ENCODE data around the gene PANK4. TPM values are rescaled to one million over a fixed set of nuclear protein-coding genes. Genes with fewer than 3 reads are reported as not detected.
"Not testable (repeated sequence)": the region's sequence is repeated elsewhere in the genome, so short reads cannot be mapped to it uniquely, and the experiment has no call there.

The PANK4 gene
- total RNA-seq, 1 donor from 2014 or later: 50.8 TPM

- Mint-ChIP-seq H3K27ac (no peak overlapping the region), H3K36me3 (no peaks in the 10 kb centered on the region), H3K27me3 (ENCODE audit: low read depth) (peaks cover 15% of the 10 kb centered on the region), H3K9me3 (no peaks in the 10 kb centered on the region), H3K4me3 (no peak overlapping the region), H3K4me1 (peaks cover 10% of the 10 kb centered on the region)
- no peak for TF ChIP-seq CTCF (IDR thresholded peaks at IDR 0.05; ENCODE audit: unreplicated experiment)
- no peak for DNase-seq (ENCODE audit: low spot score in 2 of 2, unreplicated experiment in 2 of 2)
These were observed 65.2 kb downstream of the PANK4 start for GRCh38 chr1:2460996-2461751.

GRCh38 chr1:2460203-2460602 is 66.2 kb downstream of the PANK4 start:
- H3K9me3 Mint-ChIP-seq: no peaks in the 10 kb centered on the region
- H3K4me3 Mint-ChIP-seq: no peak overlapping the region
- peaks cover 15% of the 10 kb centered on the region for H3K27me3 Mint-ChIP-seq (ENCODE audit: low read depth)
- no peak for DNase-seq (ENCODE audit: low spot score in 2 of 2, unreplicated experiment in 2 of 2)
- no peak for TF ChIP-seq CTCF (IDR thresholded peaks at IDR 0.05; ENCODE audit: unreplicated experiment)
- peaks cover 10% of the 10 kb centered on the region for H3K4me1 Mint-ChIP-seq
- no peaks in the 10 kb centered on the region for H3K36me3 Mint-ChIP-seq
- H3K27ac Mint-ChIP-seq: no peak overlapping the region

- Mint-ChIP-seq H3K27ac (no peak overlapping the region), H3K4me1 (peaks cover 10% of the 10 kb centered on the region), H3K4me3 (no peak overlapping the region), H3K9me3 (no peaks in the 10 kb centered on the region), H3K27me3 (ENCODE audit: low read depth) (peaks cover 13% of the 10 kb centered on the region), H3K36me3 (no peaks in the 10 kb centered on the region)
- TF ChIP-seq CTCF (IDR thresholded peaks at IDR 0.05; ENCODE audit: unreplicated experiment): no peak
- no peak for DNase-seq (ENCODE audit: low spot score in 2 of 2, unreplicated experiment in 2 of 2)
These were observed 66.6 kb downstream of the PANK4 start for GRCh38 chr1:2459757-2460156.

- H3K9me3 Mint-ChIP-seq; H3K27ac Mint-ChIP-seq; H3K27me3 Mint-ChIP-seq (ENCODE audit: low read depth); H3K36me3 Mint-ChIP-seq; H3K4me3 Mint-ChIP-seq; H3K4me1 Mint-ChIP-seq; DNase-seq (ENCODE audit: low spot score in 2 of 2, unreplicated experiment in 2 of 2): not testable (repeated sequence)
These were observed 67.2 kb downstream of the PANK4 start for GRCh38 chr1:2459102-2459753.

- DNase-seq (ENCODE audit: low spot score in 2 of 2, unreplicated experiment in 2 of 2): no peak
- H3K27me3 Mint-ChIP-seq (ENCODE audit: low read depth): peaks cover 7% of the 10 kb centered on the region
- no peak overlapping the region for H3K27ac Mint-ChIP-seq
- H3K9me3 Mint-ChIP-seq: no peaks in the 10 kb centered on the region
- H3K4me1 Mint-ChIP-seq: peaks cover 10% of the 10 kb centered on the region
- H3K4me3 Mint-ChIP-seq: no peak overlapping the region
- H3K36me3 Mint-ChIP-seq: no peaks in the 10 kb centered on the region
- no peak for TF ChIP-seq CTCF (IDR thresholded peaks at IDR 0.05; ENCODE audit: unreplicated experiment)
These were observed 67.7 kb downstream of the PANK4 start for GRCh38 chr1:2458687-2459086.

Other genes starting within 250 kb of the PANK4 start
- 21.6 to 25.0 TPM (median 24.3 TPM) in 3 replicates for gene MORN1, start 135.0 kb downstream of the PANK4 start, total RNA-seq
- 94.5 to 103 TPM (median 95.1 TPM) in 3 replicates for gene RER1, start 134.8 kb downstream of the PANK4 start, total RNA-seq
- 25.8 to 26.6 TPM (median 25.9 TPM) in 3 replicates for gene PEX10, start 114.0 kb downstream of the PANK4 start, total RNA-seq
- gene PLCH2, start 50.3 kb downstream of the PANK4 start, total RNA-seq: 1.7 to 2.1 TPM (median 1.8 TPM) in 3 replicates
- not detected in 3 replicates for gene HES5, start 3.7 kb upstream of the PANK4 start, total RNA-seq
- 1.1 to 1.3 TPM (median 1.2 TPM) in 3 replicates for gene TNFRSF14, start 29.8 kb upstream of the PANK4 start, total RNA-seq
- 33.4 to 37.1 TPM (median 34.7 TPM) in 3 replicates for gene PRXL2B, start 60.2 kb upstream of the PANK4 start, total RNA-seq
- 2.2 to 4.5 TPM (median 3.4 TPM) in 3 replicates for gene MMEL1, start 106.4 kb upstream of the PANK4 start, total RNA-seq

Measured in mesothelial cell of epicardium (in vitro differentiated cells).